B cell (primary cell): ENCODE measurements around the gene RNF44. TPM values are rescaled to one million over a fixed set of nuclear protein-coding genes. Genes with fewer than 3 reads are reported as not detected.

Experiments used
- ATAC-seq: fragments of 200-7000 bp; cut with Tn5 transposase; one replicate; pipeline ENCODE4 v1.10.0; 2021; ENCODE audit warnings: low read depth, mild to moderate bottlenecking, moderate number of reproducible peaks, moderate library complexity
- CTCF ChIA-PET: fragments of 350-600 bp; sonication (Branson Sonifier 250); formaldehyde crosslinking; loops from one replicate; lab custom pipeline; 2021; ENCODE audit warnings: antibody characterized with exemption, inconsistent platforms; lab: Charles Lee
- POLR2A ChIA-PET: fragments of 350-600 bp; sonication (Branson Sonifier 250); formaldehyde crosslinking; loops from one replicate; lab custom pipeline; 2021; ENCODE audit warnings: antibody characterized with exemption; lab: Charles Lee
- DNase-seq: peaks from one replicate; pipeline ENCODE4 v3.0.0; 2013
- H2AFZ ChIP-seq: 2 replicates; pipeline ENCODE4 v1.6.1; 2012; ENCODE audit warnings: mild to moderate bottlenecking, low read depth, low read length; ENCODE audit not compliant: insufficient read depth, poor library complexity, severe bottlenecking
- H3K27ac ChIP-seq, 2 donors: 1 replicate in 1 of 2; 2 replicates in 1 of 2; pipeline ENCODE4 v1.5.1; 2012 to 2013; ENCODE audit warnings: low read length in 2 of 2, mild to moderate bottlenecking in 2 of 2, moderate library complexity in 1 of 2
- H3K27me3 ChIP-seq, 4 experiments: fragments of 200-600 bp in 1 of 4; sonication (generic) in 1 of 4; replicated peaks in 1 of 4; 1 replicate in 2 of 4; 2 replicates in 2 of 4; pipeline versions ENCODE4 v1.6.1 to v1.7.0; 2013 to 2016; ENCODE audit warnings: low read length in 3 of 4, mild to moderate bottlenecking in 2 of 4, mixed read lengths in 1 of 4, moderate library complexity in 1 of 4; ENCODE audit not compliant: insufficient read depth in 4 of 4, control insufficient read depth in 3 of 4; ENCODE audit errors: control extremely low read depth in 1 of 4
- H3K36me3 ChIP-seq, 2 experiments: replicated peaks in 1 of 2; 1 replicate in 1 of 2; 2 replicates in 1 of 2; pipeline versions ENCODE4 v1.6.1 to v1.7.1; 2013; ENCODE audit warnings: low read length in 1 of 2; ENCODE audit not compliant: insufficient read depth in 2 of 2, control insufficient read depth in 1 of 2; ENCODE audit errors: control extremely low read depth in 1 of 2, extremely low read depth in 1 of 2
- H3K4me1 ChIP-seq, 2 donors: fragments of 200-600 bp in 1 of 2; sonication (generic) in 1 of 2; 1 replicate in 1 of 2; 2 replicates in 1 of 2; pipeline versions ENCODE4 v1.5.1 to v1.6.1; 2013 to 2017; ENCODE audit warnings: low read length in 2 of 2; ENCODE audit not compliant: control insufficient read depth in 2 of 2, insufficient read depth in 2 of 2
- H3K4me2 ChIP-seq: replicated peaks from 2 replicates; pipeline ENCODE3; 2012; ENCODE audit warnings: mild to moderate bottlenecking, low read depth, low read length; ENCODE audit not compliant: poor library complexity, severe bottlenecking
- H3K4me3 ChIP-seq, 5 experiments: fragments of 200-600 bp in 1 of 5; sonication (generic) in 1 of 5; 1 replicate in 3 of 5; 2 replicates in 2 of 5; pipeline versions ENCODE4 v1.5.1 to v1.7.0; 2011 to 2016; ENCODE audit warnings: low read length in 4 of 5, mild to moderate bottlenecking in 4 of 5, low read depth in 2 of 5, control low read depth in 1 of 5, moderate library complexity in 1 of 5; ENCODE audit not compliant: insufficient read depth in 1 of 5; ENCODE audit errors: control extremely low read depth in 1 of 5, extremely low read depth in 1 of 5
- H3K79me2 ChIP-seq: fragments of 200-600 bp; sonication (generic); one replicate; pipeline ENCODE4 v1.6.0; 2016; ENCODE audit warnings: low read length; ENCODE audit not compliant: control insufficient read depth, insufficient read depth
- H3K9ac ChIP-seq: fragments of 200-600 bp; sonication (generic); 2 replicates; pipeline ENCODE4 v1.6.1; 2017; ENCODE audit warnings: mild to moderate bottlenecking, low read length, moderate library complexity
- H3K9me3 ChIP-seq, 3 donors: one replicate each; pipeline versions ENCODE4 v1.6.1 to v1.7.1; 2013; ENCODE audit warnings: low read length in 2 of 3; ENCODE audit not compliant: control insufficient read depth in 2 of 3, insufficient read depth in 1 of 3; ENCODE audit errors: control extremely low read depth in 1 of 3
- H4K20me1 ChIP-seq: 2 replicates; pipeline ENCODE4 v1.6.0; 2012; ENCODE audit warnings: mild to moderate bottlenecking, low read length; ENCODE audit not compliant: insufficient read depth, control insufficient read depth, poor library complexity, severe bottlenecking
- H3K27ac Mint-ChIP-seq: one replicate; pipeline ENCODE4 v1.8.0; 2021; ENCODE audit warnings: mixed read lengths
- H3K27me3 Mint-ChIP-seq: one replicate; pipeline ENCODE4 v1.8.0; 2021; ENCODE audit warnings: mixed read lengths
- H3K4me1 Mint-ChIP-seq: one replicate; pipeline ENCODE4 v1.8.0; 2021; ENCODE audit warnings: mixed read lengths
- H3K4me3 Mint-ChIP-seq: one replicate; pipeline ENCODE4 v1.8.0; 2021; ENCODE audit warnings: mixed read lengths
- H3K9me3 Mint-ChIP-seq: one replicate; pipeline ENCODE4 v1.8.0; 2022; ENCODE audit warnings: mixed read lengths; ENCODE audit not compliant: insufficient read depth
- CTCF ChIP-seq: fragments of 200-600 bp; IDR thresholded peaks from one replicate; pipeline ENCODE4 v1.8.0; 2022; ENCODE audit warnings: antibody characterized with exemption, mild to moderate bottlenecking
- EZH2 ChIP-seq: IDR thresholded peaks from 2 replicates; pipeline ENCODE4 v1.6.1; 2012; ENCODE audit warnings: borderline replicate concordance, low read depth, mild to moderate bottlenecking, moderate library complexity, low read length; ENCODE audit not compliant: insufficient read depth, poor library complexity, severe bottlenecking
- WGBS: methylation state at CpG from one replicate; pipeline ENCODE4 v1.1.5; 2013; ENCODE audit warnings: missing lambda C conversion rate; ENCODE audit not compliant: insufficient coverage; 5-methylcytosine and 5-hydroxymethylcytosine counted together
- intact Hi-C: fragments of 100-400 bp; cut with micrococcal nuclease; formaldehyde crosslinking; loops from one replicate; pipeline ENCODE4 v1.10.0; 2022
- polyA plus RNA-seq: library from polyadenylated mRNA; depleted of rRNA; stranded (reverse); fragments of >200 nt; gene quantifications from 2 replicates; pipeline ENCODE4 v1.2.3, GENCODE V29; 2012
- total RNA-seq, 2 donors: library from RNA; stranded (reverse); fragments of 120-200 nt in 1 of 2; gene quantifications; 1 replicate in 1 of 2; 2 replicates in 1 of 2; pipeline versions ENCODE4 v1.2.3 to v1.2.4, GENCODE V29; 2013 to 2022

The RNF44 gene
- total and polyA plus RNA-seq, 2 donors (not counting 1 experiment from before 2014, with no cell fraction given): 220 to 262 TPM

DNA sequence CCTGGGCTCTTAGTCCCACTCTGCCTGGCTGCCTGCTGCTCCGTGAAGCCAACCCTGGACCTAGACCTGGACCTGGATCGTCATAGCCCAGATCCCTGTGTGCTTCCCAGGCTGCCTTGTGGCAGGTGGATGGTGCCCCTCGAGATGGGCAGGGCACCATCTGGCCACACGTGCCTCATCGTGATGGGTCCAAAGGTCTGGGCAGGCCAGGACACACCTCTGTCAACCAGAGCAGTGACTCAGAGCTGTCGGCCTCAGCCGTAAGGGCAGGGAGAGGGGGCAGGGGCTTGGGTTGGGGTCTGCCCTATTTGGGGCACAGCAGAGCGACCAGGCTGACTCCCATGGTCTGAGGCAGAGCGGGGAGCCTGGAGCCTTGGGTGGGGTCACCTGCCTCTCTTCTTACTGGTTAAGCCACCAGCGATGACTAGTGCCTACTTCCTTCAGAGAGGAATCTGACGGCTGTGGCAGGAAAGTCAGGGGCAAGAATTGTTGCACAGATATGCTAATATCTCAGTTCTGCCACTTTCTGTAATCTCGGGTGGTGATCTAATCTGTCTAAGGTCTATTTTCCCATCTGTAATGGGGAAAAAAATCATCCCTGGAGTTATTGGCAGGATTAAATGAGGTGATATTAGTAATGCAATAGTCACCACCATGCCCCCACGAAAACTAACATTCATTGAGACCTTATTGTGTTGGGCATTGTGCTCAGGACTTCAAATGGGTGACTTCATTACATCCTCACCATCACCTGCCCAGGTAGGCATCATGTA, 8.7 kb upstream of the RNF44 start:
- Histone ChIP-seq H4K20me1 (peaks cover 13% of the 10 kb centered on the region), H3K27me3 (no peaks in the 10 kb centered on the region), H3K79me2 (peaks cover 30% of the 10 kb centered on the region), H3K27ac (no peak overlapping the region), H3K4me2 (no peak overlapping the region), H3K9ac (no peak overlapping the region), H2AFZ (no peak overlapping the region), H3K9me3 (peaks cover 0 to 10% (median 0%) of the 10 kb centered on the region in 3 donors), H3K36me3 (no peaks in the 10 kb centered on the region), H3K4me1 (peaks cover 36 to 40% of the 10 kb centered on the region in 2 donors), H3K4me3 (no peak overlapping the region)
- Mint-ChIP-seq H3K27me3 (no peaks in the 10 kb centered on the region), H3K27ac (no peak overlapping the region), H3K4me3 (no peak overlapping the region), H3K9me3 (no peaks in the 10 kb centered on the region), H3K4me1 (peaks cover 42% of the 10 kb centered on the region)
- TF ChIP-seq EZH2: no peak
- TF ChIP-seq CTCF: no peak
- ChIA-PET CTCF (interaction anchor here (1.4 kb wide), 1 partner anchor 129 kb away, joined by 6 read pairs; no protein-coding TSS in a partner anchor), POLR2A (no interaction called here)
- DNase-seq (no peak), ATAC-seq (no peak)
- intact Hi-C loops: loop anchor here (2.0 kb wide), 1 partner anchor 101 kb away; the partner anchor contains the start of gene TSPAN17
- WGBS: 87% methylated on average over 10 of the region's 13 CpGs

- ATAC-seq: no peak
- H3K27ac ChIP-seq: no peak overlapping the region
- peaks cover 42% of the 10 kb centered on the region for H3K4me1 Mint-ChIP-seq
- H3K9ac ChIP-seq: no peak overlapping the region
- no peak overlapping the region for H3K4me3 Mint-ChIP-seq
- peaks cover 35% of the 10 kb centered on the region for H3K79me2 ChIP-seq
- peaks cover 0 to 11% (median 0%) of the 10 kb centered on the region in 3 donors for H3K9me3 ChIP-seq
- H3K4me2 ChIP-seq: no peak overlapping the region
- peaks cover 35 to 40% of the 10 kb centered on the region in 2 donors for H3K4me1 ChIP-seq
- WGBS: 100% methylated on average over 4 of the region's 6 CpGs
- H3K27me3 ChIP-seq: no peaks in the 10 kb centered on the region
- H4K20me1 ChIP-seq: peaks cover 13% of the 10 kb centered on the region
- H3K4me3 ChIP-seq: no peak overlapping the region
- intact Hi-C loops: loop anchor here (2.0 kb wide), 1 partner anchor 101 kb away; the partner anchor contains the start of gene TSPAN17
- no peak for DNase-seq
- CTCF ChIA-PET: no interaction called here
- POLR2A ChIA-PET: no interaction called here
- no peaks in the 10 kb centered on the region for H3K27me3 Mint-ChIP-seq
- no peaks in the 10 kb centered on the region for H3K9me3 Mint-ChIP-seq
- no peaks in the 10 kb centered on the region for H3K36me3 ChIP-seq
- TF ChIP-seq CTCF: no peak
- TF ChIP-seq EZH2: no peak
- H3K27ac Mint-ChIP-seq: peak overlapping the region; percentile 10
- H2AFZ ChIP-seq: no peak overlapping the region
Observed at GRCh38 chr5:176545388-176545736, 8.2 kb upstream of the RNF44 start.
